Activated CD4-positive, alpha-beta memory T cell treated with anti-CD3 and anti-CD28 coated beads, Interleukin-2, amount 10 ng/mL, durations not matched to agents 7 days and 5 days (primary cell): ENCODE results near the gene LRRC37A2. TPM values are rescaled to one million over a fixed set of nuclear protein-coding genes. Genes with fewer than 3 reads are reported as not detected.
"Not testable (repeated sequence)": the region's sequence is repeated elsewhere in the genome, so short reads cannot be mapped to it uniquely, and the experiment has no call there.

Experiments
- CTCF ChIA-PET: fragments of 350-600 bp; sonication (Branson Sonifier 250); formaldehyde crosslinking; loops from one replicate; lab custom pipeline; 2021; ENCODE audit warnings: antibody characterized with exemption, inconsistent platforms; lab: Charles Lee
- POLR2A ChIA-PET: fragments of 350-600 bp; sonication (Branson Sonifier 250); formaldehyde crosslinking; loops from one replicate; lab custom pipeline; 2021; ENCODE audit warnings: antibody characterized with exemption; lab: Charles Lee
- DNase-seq: peaks from one replicate; pipeline ENCODE4 v3.0.0-alpha.2; 2020
- H3K27ac Mint-ChIP-seq: one replicate; pipeline ENCODE4 v1.8.0; 2021; ENCODE audit warnings: mild to moderate bottlenecking, mixed read lengths
- H3K27me3 Mint-ChIP-seq: one replicate; pipeline ENCODE4 v1.8.0; 2021; ENCODE audit warnings: mixed read lengths
- H3K36me3 Mint-ChIP-seq: one replicate; pipeline ENCODE4 v1.8.0; 2021; ENCODE audit warnings: low read depth, mixed read lengths
- H3K4me1 Mint-ChIP-seq: one replicate; pipeline ENCODE4 v1.8.0; 2021; ENCODE audit warnings: mixed read lengths
- H3K4me3 Mint-ChIP-seq: one replicate; pipeline ENCODE4 v1.8.0; 2021; ENCODE audit warnings: mild to moderate bottlenecking, mixed read lengths
- H3K9me3 Mint-ChIP-seq: one replicate; pipeline ENCODE4 v1.8.0; 2021; ENCODE audit warnings: mixed read lengths
- total RNA-seq, 2 experiments: library from RNA; stranded (reverse); gene quantifications; one replicate each; pipeline ENCODE4 v1.2.3, GENCODE V29; 2021

LRRC37A2 gene
- total RNA-seq, 2 experiments from 2014 or later, result 21.2 to 21.6 TPM

GRCh38 chr17:46566980-46567379 is 54.7 kb downstream of the LRRC37A2 start:
- CTCF ChIA-PET, H3K27me3 Mint-ChIP-seq, H3K27ac Mint-ChIP-seq, H3K4me1 Mint-ChIP-seq, DNase-seq, POLR2A ChIA-PET, H3K4me3 Mint-ChIP-seq, H3K36me3 Mint-ChIP-seq, H3K9me3 Mint-ChIP-seq: not testable (repeated sequence)

GRCh38 chr17:46571796-46572195 is 59.5 kb downstream of the LRRC37A2 start:
- POLR2A ChIA-PET, H3K27me3 Mint-ChIP-seq, DNase-seq, H3K4me3 Mint-ChIP-seq, H3K36me3 Mint-ChIP-seq, CTCF ChIA-PET, H3K4me1 Mint-ChIP-seq, H3K27ac Mint-ChIP-seq, H3K9me3 Mint-ChIP-seq: not testable (repeated sequence)

- H3K9me3 Mint-ChIP-seq, POLR2A ChIA-PET, H3K27me3 Mint-ChIP-seq, H3K4me1 Mint-ChIP-seq, CTCF ChIA-PET, H3K36me3 Mint-ChIP-seq: not testable (repeated sequence)
- Mint-ChIP-seq H3K4me3 (peak within 1 kb of the TSS; percentile 51), H3K27ac (peak within 1 kb of the TSS; percentile 50)
- DNase-seq, result peak; percentile 96
Observed at GRCh38 chr17:46579083-46580075, 67.1 kb downstream of the LRRC37A2 start, which contains the start of gene ARL17A. ARL17A (minus strand) TSS chr17:46579691; CDS start chr17:46576322, 3,369 bp downstream.

- H3K36me3 Mint-ChIP-seq, CTCF ChIA-PET, H3K27ac Mint-ChIP-seq, H3K27me3 Mint-ChIP-seq, H3K9me3 Mint-ChIP-seq, POLR2A ChIA-PET, H3K4me1 Mint-ChIP-seq, DNase-seq: not testable (repeated sequence)
- H3K4me3 Mint-ChIP-seq, result peak overlapping the region; percentile 51
Observed at GRCh38 chr17:46580082-46580481, 67.8 kb downstream of the LRRC37A2 start.

GRCh38 chr17:46585444-46585843 is 73.2 kb downstream of the LRRC37A2 start:
- DNase-seq, H3K4me1 Mint-ChIP-seq, H3K27me3 Mint-ChIP-seq, H3K36me3 Mint-ChIP-seq, POLR2A ChIA-PET, H3K4me3 Mint-ChIP-seq, CTCF ChIA-PET, H3K27ac Mint-ChIP-seq, H3K9me3 Mint-ChIP-seq: not testable (repeated sequence)

- H3K36me3 Mint-ChIP-seq, H3K4me3 Mint-ChIP-seq, H3K27ac Mint-ChIP-seq, H3K27me3 Mint-ChIP-seq, H3K4me1 Mint-ChIP-seq, DNase-seq, H3K9me3 Mint-ChIP-seq, POLR2A ChIA-PET, CTCF ChIA-PET: not testable (repeated sequence)
Observed at GRCh38 chr17:46590157-46591146, 78.2 kb downstream of the LRRC37A2 start, which contains the start of gene NSF. NSF (plus strand) TSS chr17:46590669; CDS start chr17:46590776, 107 bp downstream.

GRCh38 chr17:46591332-46591731 is 79.1 kb downstream of the LRRC37A2 start:
- H3K4me1 Mint-ChIP-seq, H3K4me3 Mint-ChIP-seq, CTCF ChIA-PET, POLR2A ChIA-PET, DNase-seq, H3K36me3 Mint-ChIP-seq, H3K27me3 Mint-ChIP-seq, H3K27ac Mint-ChIP-seq, H3K9me3 Mint-ChIP-seq: not testable (repeated sequence)

GRCh38 chr17:46598344-46598931 is 86.2 kb downstream of the LRRC37A2 start:
- CTCF ChIA-PET, H3K9me3 Mint-ChIP-seq: not testable (repeated sequence)

GRCh38 chr17:46600767-46601166 is 88.5 kb downstream of the LRRC37A2 start:
- not testable (repeated sequence) for H3K4me1 Mint-ChIP-seq, DNase-seq

More at GRCh38 chr17:46598344-46598931, 86.2 kb downstream of the LRRC37A2 start:
- H3K27me3 Mint-ChIP-seq, H3K27ac Mint-ChIP-seq, H3K4me1 Mint-ChIP-seq, H3K4me3 Mint-ChIP-seq, H3K36me3 Mint-ChIP-seq, DNase-seq, POLR2A ChIA-PET: not testable (repeated sequence)

GRCh38 chr17:46603125-46603524 is 90.9 kb downstream of the LRRC37A2 start:
- H3K27me3 Mint-ChIP-seq, H3K4me1 Mint-ChIP-seq, H3K27ac Mint-ChIP-seq, H3K9me3 Mint-ChIP-seq, DNase-seq, H3K4me3 Mint-ChIP-seq, POLR2A ChIA-PET, H3K36me3 Mint-ChIP-seq, CTCF ChIA-PET: not testable (repeated sequence)

More at GRCh38 chr17:46600767-46601166, 88.5 kb downstream of the LRRC37A2 start:
- H3K27me3 Mint-ChIP-seq, POLR2A ChIA-PET, CTCF ChIA-PET, H3K36me3 Mint-ChIP-seq, H3K27ac Mint-ChIP-seq, H3K9me3 Mint-ChIP-seq, H3K4me3 Mint-ChIP-seq: not testable (repeated sequence)
